NB4 (cell line): ENCODE measurements around the gene ATG4B.

Experiments
- CTCF ChIP-seq: IDR thresholded peaks from one replicate; pipeline ENCODE4 v1.5.1; 2012; ENCODE audit warnings: low read depth, low read length
- MAX ChIP-seq: IDR thresholded peaks from 2 replicates; pipeline ENCODE4 v1.6.1; 2011; ENCODE audit warnings: low read depth, low read length
- MYC ChIP-seq: IDR thresholded peaks from 2 replicates; pipeline ENCODE4 v1.6.1; 2011; ENCODE audit warnings: low read depth, low read length

GRCh38 chr2:241702155-241703031 lies 64.9 kb downstream of the ATG4B start:
- TF ChIP-seq CTCF (peak; percentile 54), MYC (peak; percentile 35; the same call in 1 of the 2 replicates), MAX (peak; percentile 14; the same call in 1 of the 2 replicates)
